Activated CD8-positive, alpha-beta memory T cell treated with anti-CD3 and anti-CD28 coated beads, Interleukin-2, amount 50 U/mL, for 1 hour (primary cell): Measurements from ENCODE around the gene GPR84.

ENCODE experiments used
- DNase-seq: peaks from one replicate; pipeline ENCODE4 v3.0.0-alpha.2; 2020; ENCODE audit errors: extremely low read depth

GPR84 gene

DNA sequence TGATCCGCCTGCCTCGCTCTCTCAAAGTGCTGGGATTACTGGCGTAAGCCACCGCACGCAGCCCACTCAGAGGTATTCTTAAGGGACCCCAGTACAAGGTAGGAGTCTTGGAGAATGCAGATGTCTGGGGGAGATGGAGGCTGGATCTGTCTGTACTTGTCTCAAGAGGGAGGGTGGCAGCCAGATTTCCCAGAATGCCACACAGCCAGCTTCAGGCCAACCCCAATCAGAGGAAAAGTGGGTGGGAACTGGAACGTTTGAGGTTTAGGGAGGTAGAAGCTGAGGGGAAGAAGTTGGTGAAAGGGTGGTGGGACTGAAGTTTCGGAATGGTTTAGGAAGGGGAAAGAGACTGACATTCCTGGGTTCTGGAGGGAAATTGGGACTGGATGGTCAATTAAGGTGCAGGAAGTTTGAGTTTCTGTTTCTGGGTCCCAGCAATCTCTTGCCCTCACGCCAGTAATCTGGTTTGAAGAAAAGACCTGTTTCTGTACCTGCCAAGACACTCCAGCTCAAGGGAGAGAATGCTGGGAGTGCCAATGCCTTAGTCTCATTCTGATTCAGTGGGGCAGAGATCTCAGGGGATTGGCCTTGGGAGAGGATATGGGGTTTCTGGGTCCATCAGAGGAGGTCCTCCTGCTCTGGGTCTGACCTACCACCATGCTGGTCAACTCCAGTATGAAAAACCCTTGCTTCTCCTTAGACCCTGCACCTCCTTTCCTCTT lies 28.4 kb upstream of the GPR84 start:
- no peak for DNase-seq

- DNase-seq, result no peak
Measured at GRCh38 chr12:54390668-54391551, 26.6 kb upstream of the GPR84 start.

DNA sequence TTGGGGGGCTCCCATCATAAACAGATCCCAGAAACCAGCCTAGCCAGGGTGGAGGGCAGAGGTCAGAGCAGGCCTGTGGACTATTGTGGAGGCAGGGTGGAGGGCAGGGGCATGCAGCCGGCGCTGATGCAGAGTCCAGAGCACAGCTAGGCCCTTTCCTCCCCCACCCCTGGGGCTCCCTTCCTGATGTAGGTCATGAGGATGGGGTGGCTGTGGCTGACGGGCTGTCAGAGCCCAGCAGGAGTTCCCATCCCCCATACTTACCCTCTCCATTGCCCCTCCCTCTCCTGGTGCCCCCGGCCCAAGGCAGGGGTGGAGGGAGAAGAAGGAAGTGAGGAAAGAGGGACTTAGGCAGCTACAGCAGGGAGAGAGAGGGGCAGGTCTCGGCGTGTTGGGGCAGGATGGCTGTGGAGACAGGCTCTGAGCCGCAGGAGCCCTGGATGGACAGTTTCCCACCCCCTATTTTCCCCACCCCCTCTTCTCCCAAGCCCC lies 25.9 kb upstream of the GPR84 start:
- DNase-seq, result no peak

GRCh38 chr12:54389607-54390175 lies 25.4 kb upstream of the GPR84 start:
- no peak for DNase-seq

GRCh38 chr12:54389134-54389508 lies 24.8 kb upstream of the GPR84 start:
- no peak for DNase-seq

GRCh38 chr12:54388237-54389133 lies 24.2 kb upstream of the GPR84 start:
- no peak for DNase-seq

GRCh38 chr12:54387114-54387467 lies 22.8 kb upstream of the GPR84 start:
- DNase-seq, result no peak

- no peak for DNase-seq
Measured at GRCh38 chr12:54386403-54387113, 22.3 kb upstream of the GPR84 start.

GRCh38 chr12:54385251-54385914 lies 21.1 kb upstream of the GPR84 start:
- no peak for DNase-seq

DNA sequence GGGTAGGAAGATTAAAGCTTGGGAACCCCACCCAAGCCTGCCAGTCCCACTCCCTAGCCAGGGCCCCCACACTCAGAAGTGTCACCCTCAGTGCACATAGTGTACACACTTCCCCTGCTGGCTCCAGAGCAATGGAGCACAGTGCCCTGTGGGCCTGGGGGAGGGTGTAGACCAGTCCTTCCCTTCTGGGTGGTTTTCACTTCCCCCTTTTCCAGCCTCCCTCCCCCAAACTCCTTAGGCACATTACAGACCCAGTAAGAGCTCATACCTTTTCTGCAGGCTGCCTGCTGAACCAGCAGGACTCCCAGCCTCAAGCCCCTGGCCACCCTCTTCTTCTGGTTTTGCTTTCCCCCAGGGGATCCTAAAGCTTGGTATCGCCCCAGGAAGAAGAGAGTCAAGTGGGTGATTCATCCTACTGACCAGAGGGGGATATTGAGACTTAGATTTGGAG lies 20.3 kb upstream of the GPR84 start, which contains the start of gene ZNF385A:
ZNF385A (minus strand) TSS at position 143 of the 451 bp plus-strand sequence. CDS start 219 bp downstream, outside the sequence.
- DNase-seq, result no peak

DNA sequence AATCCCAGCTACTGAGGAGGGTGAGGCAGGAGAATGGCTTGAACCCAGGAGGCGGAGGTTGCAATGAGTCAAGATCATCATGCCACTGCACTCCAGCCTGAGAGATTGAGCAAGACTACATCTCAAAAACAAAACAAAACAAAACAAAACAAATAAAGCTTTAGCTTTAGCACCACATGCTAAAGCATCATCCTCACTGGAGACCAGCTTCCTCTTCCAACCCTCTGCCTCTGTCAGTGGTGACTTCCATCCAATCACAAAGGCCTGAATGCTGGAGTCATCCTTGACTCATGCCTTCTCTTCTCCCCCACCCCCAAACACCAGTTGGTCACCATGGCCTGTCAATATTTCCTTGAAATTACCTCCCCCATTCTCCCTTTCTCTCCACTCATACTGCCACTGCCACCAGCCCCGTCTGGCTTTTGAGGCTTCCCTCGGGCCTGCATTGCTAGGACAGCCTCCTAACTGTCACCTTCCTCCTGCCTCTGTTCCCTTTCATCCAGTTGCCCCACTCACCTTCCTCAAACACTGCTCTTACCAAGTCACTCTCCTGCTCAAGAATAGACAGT lies 18.8 kb upstream of the GPR84 start:
- no peak for DNase-seq

GRCh38 chr12:54381136-54381535 lies 16.9 kb upstream of the GPR84 start:
- DNase-seq, result no peak

GRCh38 chr12:54379398-54380201 lies 15.3 kb upstream of the GPR84 start:
- peak; percentile 73 for DNase-seq

DNA sequence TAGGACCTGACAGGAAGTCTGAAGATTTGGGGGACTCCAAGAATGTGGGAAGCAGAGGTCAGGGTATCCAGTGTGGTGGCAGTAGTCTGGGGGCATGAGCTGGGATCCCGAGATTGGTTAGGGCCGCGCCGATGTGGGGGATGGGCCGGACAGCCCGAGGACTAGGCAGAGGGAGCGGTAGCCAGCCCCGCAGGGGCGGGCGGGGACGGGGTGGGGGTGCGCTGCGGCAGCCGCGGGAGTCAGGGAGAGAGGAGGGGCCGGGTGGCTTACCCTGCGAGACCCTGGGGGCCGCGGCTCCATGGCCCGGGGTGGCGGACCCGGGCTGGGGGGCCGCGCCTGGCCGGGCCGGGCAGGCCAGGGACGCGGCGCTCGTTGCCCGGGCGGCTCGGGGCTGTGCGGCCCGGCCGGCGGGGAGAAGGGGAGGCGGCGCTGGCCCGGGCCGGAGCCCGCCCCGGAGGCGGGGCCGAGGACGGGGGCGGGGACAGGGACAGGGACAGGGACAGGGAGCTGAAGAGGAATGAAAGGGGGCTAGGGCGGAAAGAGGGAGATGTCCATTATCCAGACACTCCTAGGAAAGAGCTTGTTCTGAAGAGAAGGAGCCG lies 14.6 kb upstream of the GPR84 start:
- no peak for DNase-seq

DNA sequence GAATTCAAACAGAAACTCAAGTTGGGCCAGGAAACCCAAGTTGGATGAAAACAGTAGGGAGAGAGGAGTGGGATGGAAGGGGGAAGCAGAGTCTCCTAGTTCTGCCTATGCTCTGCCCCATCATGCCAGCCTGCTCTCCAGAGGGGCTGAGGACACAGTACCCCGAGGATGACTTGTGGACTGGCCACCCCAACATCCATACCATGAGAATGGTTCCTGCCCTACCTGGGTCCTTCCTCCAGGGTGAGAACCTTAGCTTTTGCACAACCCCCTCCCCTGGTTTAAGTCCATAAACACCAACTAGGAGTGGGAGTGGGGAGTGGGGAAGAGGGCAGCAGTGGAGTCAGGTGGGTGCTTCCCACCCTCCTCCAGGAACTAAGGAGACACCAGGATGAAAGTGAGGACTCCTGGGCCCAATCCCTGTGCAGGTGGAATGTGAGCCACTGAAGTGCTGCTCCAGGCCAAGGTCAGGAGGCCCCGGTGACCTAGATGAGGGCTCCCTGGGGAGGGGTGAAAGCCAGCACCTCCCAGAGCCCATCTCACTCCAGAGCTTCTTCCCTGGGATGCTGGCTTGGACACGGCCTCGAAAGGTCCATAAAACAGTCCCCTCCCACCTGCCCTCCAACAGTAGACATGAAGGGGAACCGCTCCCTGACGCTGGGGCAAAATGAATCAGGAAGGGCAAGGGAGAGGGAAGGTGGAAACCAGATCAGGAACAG lies 13.7 kb upstream of the GPR84 start:
- no peak for DNase-seq

DNA sequence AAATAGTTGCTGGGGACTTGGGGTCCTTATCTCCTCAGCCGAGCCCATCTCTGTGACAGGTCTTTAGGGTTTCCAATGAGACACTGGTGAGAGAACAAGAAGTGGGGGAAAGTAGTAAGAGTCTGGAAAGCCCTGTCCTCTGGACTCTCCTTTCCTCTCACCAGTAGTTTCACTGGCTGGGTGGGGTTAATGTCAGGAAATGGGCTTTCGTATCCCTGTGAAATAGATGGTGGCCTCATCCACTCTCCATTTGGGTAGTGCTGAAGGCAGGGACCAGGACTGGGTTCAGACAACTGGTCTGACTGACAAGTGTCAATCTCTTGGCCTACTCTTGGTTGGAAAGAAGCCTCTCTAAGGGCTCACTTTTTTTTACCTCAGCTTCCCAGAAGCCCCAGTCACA lies 12.7 kb upstream of the GPR84 start:
- DNase-seq, result no peak

GRCh38 chr12:54376596-54376995 lies 12.3 kb upstream of the GPR84 start:
- no peak for DNase-seq

- no peak for DNase-seq
Measured at GRCh38 chr12:54375259-54375579, 10.9 kb upstream of the GPR84 start.
